Activated T-cell treated with anti-CD3 and anti-CD28 coated beads for 1 hour (primary cell): Measurements from ENCODE around the gene NUP85.
A peak's percentile ranks its signal among the peaks of the same experiment; 100 is the strongest.
"Not testable (repeated sequence)": the region's sequence is repeated elsewhere in the genome, so short reads cannot be mapped to it uniquely, and the experiment has no call there.

Experiments
- DNase-seq: peaks from one replicate; pipeline ENCODE4 v3.0.0-alpha.2; 2020; ENCODE audit warnings: low read depth

NUP85 gene

GRCh38 chr17:75241996-75242460 is 36.5 kb downstream of the NUP85 start:
- DNase-seq: no peak

GRCh38 chr17:75242461-75243042 is 37.1 kb downstream of the NUP85 start:
- DNase-seq: no peak

GRCh38 chr17:75244133-75244866 is 38.8 kb downstream of the NUP85 start:
- DNase-seq: no peak

- no peak for DNase-seq
These were observed 39.5 kb downstream of the NUP85 start for GRCh38 chr17:75245011-75245410.

- no peak for DNase-seq
These were observed 40.9 kb downstream of the NUP85 start for GRCh38 chr17:75246404-75246803.

DNA sequence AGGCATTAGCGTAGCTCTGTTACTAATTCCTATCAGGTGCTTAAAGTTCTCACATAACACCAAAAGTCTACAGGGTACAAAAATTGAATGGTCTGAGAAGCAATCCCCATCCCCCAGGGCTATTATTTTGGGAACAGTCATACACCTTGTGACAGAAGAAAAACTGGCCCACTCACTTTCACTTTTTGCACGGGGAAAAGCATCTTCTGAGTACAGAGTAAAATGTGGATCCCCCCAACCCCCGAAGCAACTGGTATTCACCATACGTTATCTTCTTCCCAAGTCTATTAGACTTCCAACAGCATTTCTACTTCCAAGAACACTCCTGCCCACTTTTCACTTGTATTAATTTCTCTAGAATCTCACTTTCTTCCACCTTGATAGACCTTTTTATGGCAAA is 44.1 kb downstream of the NUP85 start:
- no peak for DNase-seq

- peak; percentile 63 for DNase-seq
These were observed 44.6 kb downstream of the NUP85 start for GRCh38 chr17:75250009-75250471.

GRCh38 chr17:75252039-75252816 is 46.7 kb downstream of the NUP85 start:
- DNase-seq: no peak

GRCh38 chr17:75255954-75256698 is 50.6 kb downstream of the NUP85 start:
- not testable (repeated sequence) for DNase-seq

- not testable (repeated sequence) for DNase-seq
These were observed 51.7 kb downstream of the NUP85 start for GRCh38 chr17:75257228-75257627.

DNA sequence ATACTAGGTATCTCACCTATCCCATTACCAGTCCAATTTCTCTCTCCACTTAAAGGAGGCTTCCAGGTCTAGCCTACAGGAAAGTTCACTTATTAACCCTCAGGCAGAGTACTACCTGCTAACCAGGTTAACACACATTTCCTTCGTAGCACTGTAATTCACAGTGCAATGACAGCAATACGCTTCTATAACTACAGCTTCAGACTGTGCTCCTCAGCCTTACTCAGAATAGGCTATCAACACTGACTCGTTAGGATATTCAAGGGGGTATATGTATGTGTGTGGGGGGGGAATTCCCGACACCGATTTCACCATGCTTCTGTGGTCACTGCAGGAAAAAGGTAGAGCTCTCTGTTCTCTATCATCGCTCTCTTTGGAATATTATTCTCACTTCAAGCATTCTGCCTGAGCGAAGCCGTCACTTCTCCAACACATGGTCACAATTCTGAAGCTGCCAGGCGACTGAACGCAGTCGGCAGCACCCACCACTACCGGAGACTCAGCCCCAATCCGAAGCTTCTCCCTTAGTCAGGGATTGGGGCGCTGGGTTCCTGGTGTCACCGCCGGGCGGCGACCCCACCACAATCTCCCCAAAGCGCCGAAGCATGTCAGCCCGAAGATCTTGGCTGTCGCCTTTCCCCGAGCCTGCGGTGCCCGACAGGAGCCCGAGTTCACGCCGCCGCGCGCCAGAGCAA is 55.3 kb downstream of the NUP85 start:
- no peak for DNase-seq

DNA sequence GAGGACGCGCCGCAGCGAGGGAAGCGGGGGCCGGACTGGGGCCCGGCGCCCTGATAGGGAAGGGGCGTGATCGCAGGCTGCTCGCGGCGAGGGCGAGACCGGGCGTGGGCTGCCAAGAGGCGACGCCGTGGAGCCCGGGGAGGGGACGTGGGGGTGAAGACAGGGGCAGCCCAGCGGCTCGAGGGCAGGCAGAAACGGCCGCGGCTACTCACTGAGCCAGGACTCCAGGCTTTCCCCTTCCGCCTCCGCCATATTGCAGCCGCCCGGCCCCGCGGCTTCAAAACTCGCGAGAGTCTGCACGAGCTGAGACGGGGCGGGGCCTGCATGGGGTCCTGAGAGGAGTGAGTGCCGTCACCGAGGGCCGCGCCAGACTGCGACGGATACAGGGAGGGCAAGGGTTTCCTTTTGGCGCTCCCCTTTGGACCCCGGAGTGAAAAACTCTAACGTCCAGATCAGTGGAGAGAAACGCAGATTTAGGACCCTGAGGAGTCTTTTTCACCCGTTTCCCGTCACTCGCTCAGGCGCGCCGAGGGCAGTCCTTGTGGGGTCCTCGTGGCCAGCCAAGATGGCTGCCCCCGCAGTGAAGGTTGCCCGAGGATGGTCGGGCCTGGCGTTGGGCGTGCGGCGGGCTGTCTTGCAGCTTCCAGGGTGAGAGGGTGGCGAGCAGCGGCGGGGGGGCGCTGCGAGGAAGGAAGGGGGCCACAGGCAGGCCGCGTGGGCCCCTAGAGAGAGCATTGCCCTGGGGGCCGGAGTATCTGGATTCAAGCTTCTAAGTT is 56.0 kb downstream of the NUP85 start, which contains the start of the genes GGA3 and MRPS7:
Gene GGA3 (minus strand): TSS at position 271 of the 776 bp plus-strand sequence. CDS start 19 bp downstream, at position 252.
Gene MRPS7 (plus strand): TSS at position 544 of the 776 bp plus-strand sequence. CDS start 22 bp downstream, at position 566.
- DNase-seq: peak; percentile 97

- DNase-seq: no peak
These were observed 56.7 kb downstream of the NUP85 start for GRCh38 chr17:75262112-75262606.

DNA sequence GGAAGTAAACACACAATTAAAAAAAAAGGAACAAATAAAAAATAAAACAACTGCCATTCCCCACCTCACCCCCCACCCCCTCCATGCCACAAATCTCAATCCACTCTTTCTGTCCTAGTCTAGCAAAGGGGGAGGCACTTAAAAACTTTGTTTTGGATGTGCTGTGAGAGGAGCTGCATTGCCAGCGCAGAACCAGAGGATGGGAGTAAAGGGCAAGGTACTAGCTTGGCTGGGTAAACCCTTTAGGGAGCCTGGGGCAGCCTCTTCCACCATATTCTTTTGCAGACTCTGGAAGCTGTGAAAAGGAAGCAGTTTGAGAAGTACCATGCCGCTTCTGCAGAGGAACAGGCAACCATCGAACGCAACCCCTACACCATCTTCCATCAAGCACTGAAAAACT is 57.6 kb downstream of the NUP85 start:
- DNase-seq: no peak

DNA sequence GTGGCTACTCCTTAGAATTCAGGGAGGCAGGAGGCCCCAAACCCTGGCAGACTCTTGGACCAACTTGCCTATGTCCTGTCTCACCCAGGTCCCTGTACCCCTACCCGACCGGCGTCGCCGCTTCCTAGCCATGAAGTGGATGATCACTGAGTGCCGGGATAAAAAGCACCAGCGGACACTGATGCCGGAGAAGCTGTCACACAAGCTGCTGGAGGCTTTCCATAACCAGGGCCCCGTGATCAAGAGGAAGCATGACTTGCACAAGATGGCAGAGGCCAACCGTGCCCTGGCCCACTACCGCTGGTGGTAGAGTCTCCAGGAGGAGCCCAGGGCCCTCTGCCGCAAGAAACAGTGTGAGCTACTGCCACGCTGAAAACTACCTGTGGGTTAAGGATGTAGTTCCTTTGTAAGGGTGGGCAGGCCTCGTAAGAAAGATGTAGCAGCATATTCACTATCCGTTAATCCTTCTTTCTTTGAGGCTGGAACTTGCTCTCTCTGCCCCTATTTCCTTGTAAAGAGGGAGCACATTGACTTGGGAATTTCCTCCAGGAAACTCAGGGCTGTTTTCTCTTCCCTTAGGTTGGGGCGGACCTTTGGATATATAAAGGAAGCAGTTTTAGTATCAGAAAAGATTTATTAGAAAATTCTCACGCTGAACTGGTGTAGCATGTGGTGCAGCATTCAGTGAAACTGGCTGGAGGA is 60.3 kb downstream of the NUP85 start:
- no peak for DNase-seq

GRCh38 chr17:75266316-75267152 is 61.1 kb downstream of the NUP85 start:
- DNase-seq: no peak

DNA sequence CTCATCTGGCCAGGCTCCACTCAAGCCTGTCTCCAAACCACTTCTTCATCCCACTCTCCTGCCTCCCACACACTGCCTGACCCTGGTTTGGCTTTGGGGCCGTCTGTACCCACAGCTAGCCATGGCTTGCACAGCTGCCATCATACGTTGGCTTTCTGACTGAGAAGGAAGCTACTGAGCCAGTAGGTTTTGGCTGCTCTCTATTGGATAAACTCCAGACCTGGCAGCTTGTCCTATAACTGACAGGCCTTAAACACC is 61.6 kb downstream of the NUP85 start:
- DNase-seq: no peak

GRCh38 chr17:75267411-75268232 is 62.1 kb downstream of the NUP85 start:
- DNase-seq: no peak
